ENCODE measurements around the gene YES1.

Gene YES1

DNA sequence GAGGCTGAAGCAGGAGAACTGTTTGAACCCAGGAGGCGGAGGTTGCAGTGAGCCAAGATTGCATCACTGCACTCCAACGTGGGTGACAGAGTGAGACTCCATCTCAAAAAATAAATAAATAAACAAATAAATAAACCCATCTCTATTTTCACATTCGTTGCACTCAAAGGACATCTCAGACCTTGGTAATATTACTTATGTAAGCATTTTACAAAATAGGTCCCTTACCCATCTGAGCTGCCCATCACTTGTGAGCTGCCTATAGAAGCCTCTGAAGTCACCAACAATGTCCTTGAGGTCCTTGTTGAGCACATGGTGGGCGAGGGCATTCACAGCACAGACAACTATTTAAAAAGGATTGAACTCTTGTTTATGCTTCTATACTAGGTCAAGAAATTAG is 115.0 kb downstream of the YES1 start:
- no peak overlapping the region for H3K4me3 ChIP-seq (ENCODE audit: control insufficient read depth in 1 of 7, extremely low read depth in 1 of 7, insufficient read depth in 4 of 7, low read depth in 2 of 7, low read length in 6 of 7)
- ChIA-PET CTCF (interaction anchor here (0.8 kb wide), 1 partner anchor 26 kb away, joined by 3 read pairs; no protein-coding TSS in a partner anchor), POLR2A (interaction anchor here (0.6 kb wide), 1 partner anchor 52 kb away, joined by 4 read pairs; no protein-coding TSS in a partner anchor)
- DNase-seq: no peak
- no peaks in the 10 kb centered on the region for H3K27me3 ChIP-seq (replicated peaks in 2 of 5; ENCODE audit: control insufficient read depth in 4 of 5, insufficient read depth in 5 of 5, low read length in 4 of 5)
- WGBS (ENCODE audit: insufficient coverage): 100% methylated on average over 2 of the region's 4 CpGs
- H3K27ac ChIP-seq (ENCODE audit: insufficient read depth in 1 of 2, low read depth in 1 of 2, low read length in 2 of 2, poor library complexity in 1 of 2, severe bottlenecking in 2 of 2): no peak overlapping the region
- peaks cover 0 to 11% (median 3%) of the 10 kb centered on the region in 4 experiments for H3K4me1 ChIP-seq (ENCODE audit: control extremely low read depth in 1 of 4, control insufficient read depth in 4 of 4, insufficient read depth in 4 of 4, low read length in 3 of 4)
- peaks cover 10 to 62% (median 24%) of the 10 kb centered on the region in 4 experiments for H3K36me3 ChIP-seq (ENCODE audit: control insufficient read depth in 4 of 4, insufficient read depth in 4 of 4, low read length in 3 of 4)
- no peaks in the 10 kb centered on the region for H3K9me3 ChIP-seq (ENCODE audit: control extremely low read depth in 1 of 5, control insufficient read depth in 4 of 5, insufficient read depth in 2 of 5, low read depth in 1 of 5, low read length in 4 of 5)

DNA sequence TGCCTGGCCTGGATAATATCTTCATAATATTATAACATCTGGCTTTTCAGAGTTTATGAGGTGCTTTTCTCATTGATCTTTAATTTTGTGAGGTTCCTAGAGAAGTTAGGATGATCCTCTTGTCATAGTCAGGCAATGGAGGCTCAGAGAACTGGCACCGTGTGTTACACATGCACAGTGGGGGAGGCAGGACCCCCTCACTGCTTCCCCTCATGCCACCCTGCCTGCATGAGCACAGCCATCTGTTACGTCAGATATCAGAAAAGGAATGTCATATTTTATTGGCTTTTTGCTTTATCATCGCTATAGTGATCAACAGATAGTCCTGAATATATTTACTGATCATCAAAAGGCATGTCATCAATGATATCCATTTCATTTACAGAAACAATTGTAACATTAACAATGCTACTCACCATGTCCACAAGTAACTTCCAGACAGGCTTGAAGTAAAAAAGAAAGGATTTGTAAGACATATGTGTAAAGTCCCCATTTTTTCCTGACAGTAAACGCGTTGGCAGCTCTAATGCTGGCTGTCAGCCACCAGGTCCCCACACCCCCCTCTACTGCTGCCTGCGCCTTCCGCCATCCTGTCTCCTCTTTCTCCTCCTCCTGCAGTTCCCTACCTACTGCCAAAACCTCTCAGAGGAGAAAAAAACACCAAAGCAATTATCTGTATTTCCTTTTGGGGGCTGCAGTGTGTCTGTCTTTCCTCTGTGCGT is 118.4 kb downstream of the YES1 start:
- Histone ChIP-seq H3K9me3 (ENCODE audit: control extremely low read depth in 1 of 5, control insufficient read depth in 4 of 5, insufficient read depth in 2 of 5, low read depth in 1 of 5, low read length in 4 of 5) (no peaks in the 10 kb centered on the region), H3K36me3 (ENCODE audit: control insufficient read depth in 4 of 4, insufficient read depth in 4 of 4, low read length in 3 of 4) (peaks cover 6 to 68% (median 33%) of the 10 kb centered on the region in 4 experiments), H3K4me1 (ENCODE audit: control extremely low read depth in 1 of 4, control insufficient read depth in 4 of 4, insufficient read depth in 4 of 4, low read length in 3 of 4) (peaks cover 0 to 11% (median 3%) of the 10 kb centered on the region in 4 experiments), H3K27ac (ENCODE audit: insufficient read depth in 1 of 2, low read depth in 1 of 2, low read length in 2 of 2, poor library complexity in 1 of 2, severe bottlenecking in 2 of 2) (peak overlapping the region in 1 of 2 experiments; percentile 35), H3K4me3 (ENCODE audit: control insufficient read depth in 1 of 7, extremely low read depth in 1 of 7, insufficient read depth in 4 of 7, low read depth in 2 of 7, low read length in 6 of 7) (peak overlapping the region in 1 of 7 experiments; percentile 4), H3K27me3 (replicated peaks in 2 of 5; ENCODE audit: control insufficient read depth in 4 of 5, insufficient read depth in 5 of 5, low read length in 4 of 5) (no peaks in the 10 kb centered on the region)
- POLR2A ChIA-PET: no interaction called here
- 55% methylated on average over 4 of the region's 8 CpGs for WGBS (ENCODE audit: insufficient coverage)
- CTCF ChIA-PET: interaction anchor here (0.9 to 1.3 kb wide), 2 partner anchors 12 to 16 kb away, joined by 3 read pairs; no protein-coding TSS in a partner anchor
- peak in 2 of 3 donors; percentile 24 to 43 for DNase-seq

DNA sequence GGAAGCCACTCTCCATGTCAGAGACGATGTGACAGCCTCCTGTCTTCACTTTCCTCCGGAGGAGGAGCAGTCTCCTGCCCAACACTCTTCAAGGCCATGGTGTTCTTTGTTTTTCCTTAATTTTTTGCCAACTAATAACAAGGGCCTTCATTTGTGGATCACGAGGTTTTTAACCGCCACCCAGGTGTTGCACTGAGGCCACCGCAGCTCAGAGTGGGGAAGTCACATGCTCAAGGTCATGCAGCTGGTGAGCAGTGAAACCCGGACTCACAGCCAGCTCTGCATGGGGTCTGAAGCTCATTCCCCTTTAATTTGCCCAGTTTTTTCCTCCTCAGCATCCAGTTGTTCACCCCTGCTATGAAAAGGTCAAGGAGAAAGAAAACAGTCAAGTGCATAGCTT is 119.2 kb downstream of the YES1 start:
- peaks cover 6 to 73% (median 36%) of the 10 kb centered on the region in 4 experiments for H3K36me3 ChIP-seq (ENCODE audit: control insufficient read depth in 4 of 4, insufficient read depth in 4 of 4, low read length in 3 of 4)
- H3K27me3 ChIP-seq (replicated peaks in 2 of 5; ENCODE audit: control insufficient read depth in 4 of 5, insufficient read depth in 5 of 5, low read length in 4 of 5): no peaks in the 10 kb centered on the region
- CTCF ChIA-PET: interaction anchor here (0.9 to 1.3 kb wide), 3 partner anchors 13 to 21 kb away, joined by 3 to 4 read pairs (median 3); no protein-coding TSS in a partner anchor
- no peak overlapping the region for H3K4me3 ChIP-seq (ENCODE audit: control insufficient read depth in 1 of 7, extremely low read depth in 1 of 7, insufficient read depth in 4 of 7, low read depth in 2 of 7, low read length in 6 of 7)
- peaks cover 0 to 11% (median 3%) of the 10 kb centered on the region in 4 experiments for H3K4me1 ChIP-seq (ENCODE audit: control extremely low read depth in 1 of 4, control insufficient read depth in 4 of 4, insufficient read depth in 4 of 4, low read length in 3 of 4)
- H3K27ac ChIP-seq (ENCODE audit: insufficient read depth in 1 of 2, low read depth in 1 of 2, low read length in 2 of 2, poor library complexity in 1 of 2, severe bottlenecking in 2 of 2): no peak overlapping the region
- no peaks in the 10 kb centered on the region for H3K9me3 ChIP-seq (ENCODE audit: control extremely low read depth in 1 of 5, control insufficient read depth in 4 of 5, insufficient read depth in 2 of 5, low read depth in 1 of 5, low read length in 4 of 5)
- WGBS (ENCODE audit: insufficient coverage): 80% methylated on average over 6 of the region's 6 CpGs
- peak in 1 of 3 donors; percentile 18 for DNase-seq
- POLR2A ChIA-PET: no interaction called here

DNA sequence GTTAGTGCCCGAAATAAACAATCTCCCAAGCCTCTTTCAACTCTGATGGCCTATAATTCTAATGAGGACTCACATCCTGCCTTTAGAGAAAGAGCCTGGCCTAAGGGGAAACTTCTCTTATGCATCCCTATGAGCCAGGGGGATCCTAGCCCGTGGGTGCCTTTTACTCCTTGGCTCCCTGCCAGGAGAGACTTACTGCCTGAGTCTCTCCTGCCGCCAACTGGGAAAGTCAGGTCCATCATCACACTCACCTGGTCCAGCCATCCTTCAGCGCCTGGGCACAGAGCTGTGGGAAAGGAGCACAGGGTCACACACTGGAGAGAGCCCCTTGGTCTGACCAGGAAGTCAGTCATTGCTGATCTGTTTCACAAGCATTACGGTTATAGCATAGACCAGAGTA is 123.7 kb downstream of the YES1 start:
- Histone ChIP-seq H3K4me3 (ENCODE audit: control insufficient read depth in 1 of 7, extremely low read depth in 1 of 7, insufficient read depth in 4 of 7, low read depth in 2 of 7, low read length in 6 of 7) (no peak overlapping the region), H3K27me3 (replicated peaks in 2 of 5; ENCODE audit: control insufficient read depth in 4 of 5, insufficient read depth in 5 of 5, low read length in 4 of 5) (no peaks in the 10 kb centered on the region), H3K27ac (ENCODE audit: insufficient read depth in 1 of 2, low read depth in 1 of 2, low read length in 2 of 2, poor library complexity in 1 of 2, severe bottlenecking in 2 of 2) (no peak overlapping the region), H3K36me3 (ENCODE audit: control insufficient read depth in 4 of 4, insufficient read depth in 4 of 4, low read length in 3 of 4) (peaks cover 10 to 84% (median 48%) of the 10 kb centered on the region in 4 experiments), H3K9me3 (ENCODE audit: control extremely low read depth in 1 of 5, control insufficient read depth in 4 of 5, insufficient read depth in 2 of 5, low read depth in 1 of 5, low read length in 4 of 5) (no peaks in the 10 kb centered on the region), H3K4me1 (ENCODE audit: control extremely low read depth in 1 of 4, control insufficient read depth in 4 of 4, insufficient read depth in 4 of 4, low read length in 3 of 4) (peaks cover 0 to 2% (median under 1%) of the 10 kb centered on the region in 4 experiments)
- WGBS (ENCODE audit: insufficient coverage): 96% methylated on average over 5 of the region's 5 CpGs
- POLR2A ChIA-PET: no interaction called here
- DNase-seq: no peak
- CTCF ChIA-PET: interaction anchor here (1.6 kb wide), 1 partner anchor 9 kb away, joined by 3 read pairs; no protein-coding TSS in a partner anchor

DNA sequence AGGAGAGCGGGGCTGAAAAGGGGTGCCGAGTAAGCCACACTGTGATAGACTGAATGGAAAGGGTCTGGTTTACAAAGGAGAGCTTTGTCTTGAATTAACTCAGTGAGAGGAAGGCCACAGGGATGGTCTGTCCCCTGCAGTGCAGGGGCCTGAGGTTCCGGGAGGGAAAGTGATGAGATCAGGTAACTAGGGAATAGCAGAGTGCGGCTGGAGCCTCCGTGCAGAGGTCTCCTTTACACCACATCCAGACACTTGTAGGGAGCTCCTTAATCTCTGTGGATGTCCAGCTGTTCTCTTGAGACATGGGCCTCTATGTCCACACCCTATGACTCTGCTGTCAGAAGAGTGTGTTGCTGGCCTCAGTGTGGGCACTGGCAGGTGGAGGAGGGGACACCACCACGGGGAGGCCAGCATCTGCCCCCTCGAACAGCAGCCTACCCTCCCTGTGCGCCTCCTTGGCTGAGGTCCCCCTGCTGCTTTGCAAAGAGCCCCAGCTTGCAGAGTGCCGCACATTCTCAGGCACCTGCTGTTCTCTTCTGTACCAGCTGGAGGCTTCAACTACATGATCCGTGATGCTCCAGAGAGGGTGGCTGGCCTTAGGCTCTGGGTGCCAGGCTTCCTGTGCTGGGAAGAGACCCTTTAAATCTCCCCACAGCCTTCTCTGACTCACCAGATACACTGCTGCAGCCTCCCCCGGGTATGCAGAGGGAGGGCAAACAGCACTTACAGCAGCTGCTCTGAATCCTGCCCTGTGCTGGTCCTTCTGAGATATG is 125.5 kb downstream of the YES1 start:
- POLR2A ChIA-PET: no interaction called here
- H3K4me1 ChIP-seq (ENCODE audit: control extremely low read depth in 1 of 4, control insufficient read depth in 4 of 4, insufficient read depth in 4 of 4, low read length in 3 of 4): peaks cover 0 to 10% (median 7%) of the 10 kb centered on the region in 4 experiments
- no peak for DNase-seq
- H3K27me3 ChIP-seq (replicated peaks in 2 of 5; ENCODE audit: control insufficient read depth in 4 of 5, insufficient read depth in 5 of 5, low read length in 4 of 5): no peaks in the 10 kb centered on the region
- H3K36me3 ChIP-seq (ENCODE audit: control insufficient read depth in 4 of 4, insufficient read depth in 4 of 4, low read length in 3 of 4): peaks cover 14 to 82% (median 44%) of the 10 kb centered on the region in 4 experiments
- CTCF ChIA-PET: interaction anchor here (1.0 kb wide), 2 partner anchors 11 to 14 kb away, joined by 3 read pairs; no protein-coding TSS in a partner anchor
- WGBS (ENCODE audit: insufficient coverage): 99% methylated on average over 11 of the region's 11 CpGs
- H3K27ac ChIP-seq (ENCODE audit: insufficient read depth in 1 of 2, low read depth in 1 of 2, low read length in 2 of 2, poor library complexity in 1 of 2, severe bottlenecking in 2 of 2): no peak overlapping the region
- H3K4me3 ChIP-seq (ENCODE audit: control insufficient read depth in 1 of 7, extremely low read depth in 1 of 7, insufficient read depth in 4 of 7, low read depth in 2 of 7, low read length in 6 of 7): no peak overlapping the region
- H3K9me3 ChIP-seq (ENCODE audit: control extremely low read depth in 1 of 5, control insufficient read depth in 4 of 5, insufficient read depth in 2 of 5, low read depth in 1 of 5, low read length in 4 of 5): no peaks in the 10 kb centered on the region

DNA sequence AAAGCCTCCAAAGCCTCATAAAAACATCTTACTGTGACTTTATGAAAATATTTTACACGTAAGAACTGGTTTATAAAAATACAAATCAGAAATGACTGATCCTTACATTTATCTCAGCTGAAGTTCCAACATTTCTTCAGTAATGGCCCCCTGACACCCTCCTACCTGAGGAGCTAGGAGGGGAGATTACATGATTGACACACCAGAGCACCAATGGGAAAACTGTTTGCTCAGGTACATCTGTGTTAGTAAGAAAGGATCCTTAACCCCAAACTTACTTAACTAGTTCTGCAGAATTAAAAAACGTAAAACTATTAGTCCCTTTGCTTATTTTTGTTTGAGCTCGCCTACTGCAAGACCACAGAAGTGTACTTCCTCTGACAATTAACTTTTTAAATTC is 126.6 kb downstream of the YES1 start:
- no peak overlapping the region for H3K4me3 ChIP-seq (ENCODE audit: control insufficient read depth in 1 of 7, extremely low read depth in 1 of 7, insufficient read depth in 4 of 7, low read depth in 2 of 7, low read length in 6 of 7)
- H3K36me3 ChIP-seq (ENCODE audit: control insufficient read depth in 4 of 4, insufficient read depth in 4 of 4, low read length in 3 of 4): peaks cover 14 to 80% (median 42%) of the 10 kb centered on the region in 4 experiments
- POLR2A ChIA-PET: no interaction called here
- no peaks in the 10 kb centered on the region for H3K27me3 ChIP-seq (replicated peaks in 2 of 5; ENCODE audit: control insufficient read depth in 4 of 5, insufficient read depth in 5 of 5, low read length in 4 of 5)
- CTCF ChIA-PET: interaction anchor here (1.0 kb wide), 3 partner anchors 30 to 145 kb away, joined by 3 read pairs; no protein-coding TSS in a partner anchor
- H3K27ac ChIP-seq (ENCODE audit: insufficient read depth in 1 of 2, low read depth in 1 of 2, low read length in 2 of 2, poor library complexity in 1 of 2, severe bottlenecking in 2 of 2): no peak overlapping the region
- H3K9me3 ChIP-seq (ENCODE audit: control extremely low read depth in 1 of 5, control insufficient read depth in 4 of 5, insufficient read depth in 2 of 5, low read depth in 1 of 5, low read length in 4 of 5): no peaks in the 10 kb centered on the region
- no peak for DNase-seq
- peaks cover 0 to 11% (median 8%) of the 10 kb centered on the region in 4 experiments for H3K4me1 ChIP-seq (ENCODE audit: control extremely low read depth in 1 of 4, control insufficient read depth in 4 of 4, insufficient read depth in 4 of 4, low read length in 3 of 4)
- WGBS (ENCODE audit: insufficient coverage): no CpG with 5 or more reads among the region's 3 CpGs
